HepG2 (cell line): ENCODE results near the gene CDK5RAP1. TPM values are rescaled to one million over a fixed set of nuclear protein-coding genes. Genes with fewer than 3 reads are reported as not detected.
A peak's percentile ranks its signal among the peaks of the same experiment; 100 is the strongest.

Experiments used
- ADNP ChIP-seq: sonication (generic); formaldehyde crosslinking; IDR thresholded peaks from 2 replicates; pipeline ENCODE4 v1.4.0; 2020; ENCODE audit warnings: missing genetic modification reagents
- CBFB ChIP-seq: sonication (generic); formaldehyde crosslinking; IDR thresholded peaks from 2 replicates; pipeline ENCODE4 v1.4.0; 2020; ENCODE audit warnings: missing genetic modification reagents
- ETV5 ChIP-seq: IDR thresholded peaks from 2 replicates; pipeline ENCODE4 v1.6.1; 2018; ENCODE audit warnings: missing biosample characterization, missing genetic modification reagents, inconsistent platforms, borderline replicate concordance
- EZH2 ChIP-seq: conservative IDR thresholded peaks from 2 replicates; pipeline ENCODE4 v1.6.1; 2012; ENCODE audit warnings: mild to moderate bottlenecking, low read depth, low read length, moderate library complexity
- GLI4 ChIP-seq: sonication (generic); formaldehyde crosslinking; IDR thresholded peaks from 2 replicates; pipeline ENCODE4 v1.5.1; 2020; ENCODE audit warnings: missing genetic modification reagents, mild to moderate bottlenecking, moderate library complexity, borderline replicate concordance
- HNF4G ChIP-seq, 2 experiments: sonication (generic) in 1 of 2; formaldehyde crosslinking in 1 of 2; IDR thresholded peaks; 2 replicates each; pipeline versions ENCODE4 v1.4.0 to v1.6.1; 2011 to 2020; ENCODE audit warnings: borderline replicate concordance in 2 of 2, low read depth in 2 of 2, mild to moderate bottlenecking in 2 of 2, low read length in 1 of 2, missing genetic modification reagents in 1 of 2, moderate library complexity in 1 of 2
- RORA ChIP-seq: sonication (generic); formaldehyde crosslinking; IDR thresholded peaks from 2 replicates; pipeline ENCODE4 v1.5.0; 2020; ENCODE audit warnings: mild to moderate bottlenecking, missing genetic modification reagents, moderate library complexity
- SALL2 ChIP-seq: sonication (generic); formaldehyde crosslinking; IDR thresholded peaks from 2 replicates; pipeline ENCODE4 v1.8.1; 2023; ENCODE audit warnings: mild to moderate bottlenecking, missing genetic modification reagents, inconsistent platforms
- SAP130 ChIP-seq: IDR thresholded peaks from 2 replicates; pipeline ENCODE4 v1.6.1; 2016; ENCODE audit warnings: low read depth
- SMARCE1 ChIP-seq: fragments of 450-650 bp; IDR thresholded peaks from 2 replicates; pipeline ENCODE4 v1.6.1; 2017; ENCODE audit warnings: borderline replicate concordance
- YY1 ChIP-seq: IDR thresholded peaks from 2 replicates; pipeline ENCODE4 v1.6.1; 2011; ENCODE audit warnings: low read length, low read depth, moderate library complexity, mild to moderate bottlenecking; ENCODE audit not compliant: insufficient read depth, insufficient replicate concordance
- ZBTB1 ChIP-seq: sonication (generic); formaldehyde crosslinking; IDR thresholded peaks from 2 replicates; pipeline ENCODE4 v1.4.0; 2020; ENCODE audit warnings: missing genetic modification reagents, borderline replicate concordance
- ZKSCAN5 ChIP-seq: sonication (generic); formaldehyde crosslinking; IDR thresholded peaks from 2 replicates; pipeline ENCODE4 v1.5.1; 2020; ENCODE audit warnings: mild to moderate bottlenecking, missing genetic modification reagents
- ZMYM4 ChIP-seq: sonication (generic); formaldehyde crosslinking; IDR thresholded peaks from 2 replicates; pipeline ENCODE4 v1.8.1; 2023; ENCODE audit warnings: mild to moderate bottlenecking, missing genetic modification reagents
- ZNF143 ChIP-seq: sonication (generic); formaldehyde crosslinking; IDR thresholded peaks from 2 replicates; pipeline ENCODE4 v1.4.0; 2020; ENCODE audit warnings: missing genetic modification reagents
- ZNF407 ChIP-seq: sonication (generic); formaldehyde crosslinking; IDR thresholded peaks from one replicate; pipeline ENCODE4 v1.5.1; 2020; ENCODE audit warnings: mild to moderate bottlenecking, missing genetic modification reagents; ENCODE audit errors: not compliant biosample characterization
- ZNF430 ChIP-seq: sonication (generic); formaldehyde crosslinking; IDR thresholded peaks from 2 replicates; pipeline ENCODE4 v1.9.0; 2021; ENCODE audit warnings: mild to moderate bottlenecking, missing genetic modification reagents
- polyA plus RNA-seq, 8 experiments: library from polyadenylated mRNA; depleted of rRNA in 3 of 8; stranded (reverse) in 7 of 8; unstranded in 1 of 8; fragments of >200 nt; fragmentation: Illumina TruSeq in 4 of 8; extraction: Trizol in 4 of 8; gene quantifications; 2 replicates each; pipeline versions ENCODE4 v1.2.1 to v1.2.3, GENCODE V29; 2011 to 2016; ENCODE audit warnings: low read depth in 4 of 8, missing spikeins in 1 of 8, mixed read lengths in 1 of 8; ENCODE audit not compliant: insufficient read depth in 1 of 8
- total RNA-seq, 5 experiments: library from RNA; depleted of rRNA; stranded (reverse); fragments of >200 nt; fragmentation: Illumina TruSeq; extraction: Trizol; gene quantifications; 2 replicates each; pipeline ENCODE4 v1.2.3, GENCODE V29; 2016; ENCODE audit warnings: low read depth in 1 of 5
- TF ChIP-seq, protein P1 (sequence below): IDR thresholded peaks from 2 replicates; pipeline ENCODE4 v1.6.1; 2012; ENCODE audit warnings: low read length, improper control_type of control experiment

The CDK5RAP1 gene
- total and polyA plus RNA-seq, 2 of the 13 experiments (the other 11 are each of a cell fraction or from before 2014, with no cell fraction given), result 53.6 to 98.2 TPM

DNA sequence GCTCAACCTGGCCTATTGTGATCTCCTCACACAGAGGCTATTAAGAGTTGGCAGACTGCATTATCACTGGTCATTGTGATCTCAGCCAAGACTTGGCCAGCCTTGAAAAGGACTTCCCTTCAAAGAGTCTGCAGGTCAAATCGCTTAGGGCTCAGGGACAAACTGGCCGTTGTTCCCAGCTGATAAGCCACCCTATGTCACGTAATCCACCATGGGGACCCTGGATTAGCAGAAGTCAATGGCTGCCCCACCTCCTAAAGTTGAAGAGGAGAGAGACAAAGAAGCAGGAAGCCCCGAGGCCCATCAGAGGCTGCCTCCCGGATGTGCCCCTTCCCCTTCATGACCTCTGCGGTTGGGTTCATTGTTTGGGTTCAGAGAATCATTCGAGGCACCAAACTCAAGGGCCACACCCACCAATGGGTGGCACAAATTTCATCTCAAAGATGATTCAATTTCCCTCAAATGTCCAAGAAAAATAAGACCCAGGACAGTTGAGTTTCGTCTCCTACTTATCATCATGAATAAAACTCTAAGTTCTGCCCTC, 61.7 kb downstream of the CDK5RAP1 start (continued):
- TF ChIP-seq ZNF430 (0 out of 2 replicates have a peak, but pooled peaks have one; percentile 44), SMARCE1 (no peak), ZMYM4 (CRISPR knock-in tag) (peak; percentile 59; the same call in 1 of the 2 replicates), ETV5 (CRISPR knock-in tag) (peak; percentile 95), ZKSCAN5 (no peak), YY1 (peak; percentile 65), HNF4G (IDR thresholded peaks at IDR 0.05; ENCODE audit: borderline replicate concordance, low read depth, low read length) (peak; percentile 21; the same call in 1 of the 2 replicates), HNF4G (CRISPR knock-in tag; IDR thresholded peaks at IDR 0.05; ENCODE audit: borderline replicate concordance, low read depth) (no peak), RORA (CRISPR knock-in tag) (no peak), ZNF143 (CRISPR knock-in tag) (no peak), GLI4 (no peak), EZH2 (no peak), SALL2 (CRISPR knock-in tag) (no peak), CBFB (peak; percentile 96), ZNF407 (CRISPR knock-in tag) (peak; percentile 11), SAP130 (CRISPR knock-in tag) (peak; percentile 66), ZBTB1 (CRISPR knock-in tag) (no peak), ADNP (CRISPR knock-in tag) (no peak)
- TF ChIP-seq, protein P1, sequence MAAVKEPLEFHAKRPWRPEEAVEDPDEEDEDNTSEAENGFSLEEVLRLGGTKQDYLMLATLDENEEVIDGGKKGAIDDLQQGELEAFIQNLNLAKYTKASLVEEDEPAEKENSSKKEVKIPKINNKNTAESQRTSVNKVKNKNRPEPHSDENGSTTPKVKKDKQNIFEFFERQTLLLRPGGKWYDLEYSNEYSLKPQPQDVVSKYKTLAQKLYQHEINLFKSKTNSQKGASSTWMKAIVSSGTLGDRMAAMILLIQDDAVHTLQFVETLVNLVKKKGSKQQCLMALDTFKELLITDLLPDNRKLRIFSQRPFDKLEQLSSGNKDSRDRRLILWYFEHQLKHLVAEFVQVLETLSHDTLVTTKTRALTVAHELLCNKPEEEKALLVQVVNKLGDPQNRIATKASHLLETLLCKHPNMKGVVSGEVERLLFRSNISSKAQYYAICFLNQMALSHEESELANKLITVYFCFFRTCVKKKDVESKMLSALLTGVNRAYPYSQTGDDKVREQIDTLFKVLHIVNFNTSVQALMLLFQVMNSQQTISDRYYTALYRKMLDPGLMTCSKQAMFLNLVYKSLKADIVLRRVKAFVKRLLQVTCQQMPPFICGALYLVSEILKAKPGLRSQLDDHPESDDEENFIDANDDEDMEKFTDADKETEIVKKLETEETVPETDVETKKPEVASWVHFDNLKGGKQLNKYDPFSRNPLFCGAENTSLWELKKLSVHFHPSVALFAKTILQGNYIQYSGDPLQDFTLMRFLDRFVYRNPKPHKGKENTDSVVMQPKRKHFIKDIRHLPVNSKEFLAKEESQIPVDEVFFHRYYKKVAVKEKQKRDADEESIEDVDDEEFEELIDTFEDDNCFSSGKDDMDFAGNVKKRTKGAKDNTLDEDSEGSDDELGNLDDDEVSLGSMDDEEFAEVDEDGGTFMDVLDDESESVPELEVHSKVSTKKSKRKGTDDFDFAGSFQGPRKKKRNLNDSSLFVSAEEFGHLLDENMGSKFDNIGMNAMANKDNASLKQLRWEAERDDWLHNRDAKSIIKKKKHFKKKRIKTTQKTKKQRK, result no peak
